Stimulated activated CD4-positive, alpha-beta T cell treated with anti-CD3 and anti-CD28 coated beads, Interleukin-12 subunit alpha, Interleukin-12 subunit beta, amount 100 ng/mL, for 48 hours (primary cell): Measurements from ENCODE around the gene EXD3.

Source experiments
- DNase-seq, 3 donors: peaks; one replicate each; pipeline ENCODE4 v3.0.0-alpha.2; 2020; ENCODE audit warnings: low read depth in 2 of 3, low spot score in 1 of 3

Gene EXD3

GRCh38 chr9:137297966-137298365 lies 125.0 kb downstream of the EXD3 start:
- no peak for DNase-seq

GRCh38 chr9:137296670-137297664 lies 126.0 kb downstream of the EXD3 start:
- DNase-seq = no peak

GRCh38 chr9:137295849-137296669 lies 126.9 kb downstream of the EXD3 start:
- no peak for DNase-seq

GRCh38 chr9:137295238-137295811 lies 127.6 kb downstream of the EXD3 start:
- DNase-seq = no peak

- DNase-seq = no peak
These were observed 128.2 kb downstream of the EXD3 start for GRCh38 chr9:137294681-137295237.

GRCh38 chr9:137294091-137294680 lies 128.8 kb downstream of the EXD3 start:
- DNase-seq = no peak

GRCh38 chr9:137293482-137294090 lies 129.4 kb downstream of the EXD3 start:
- DNase-seq = no peak

GRCh38 chr9:137293094-137293481 lies 129.9 kb downstream of the EXD3 start:
- DNase-seq = no peak

- no peak for DNase-seq
These were observed 136.0 kb downstream of the EXD3 start for GRCh38 chr9:137286975-137287383.

- no peak for DNase-seq
These were observed 141.4 kb downstream of the EXD3 start for GRCh38 chr9:137281345-137282116.

GRCh38 chr9:137280474-137281344 lies 142.3 kb downstream of the EXD3 start:
- no peak for DNase-seq

GRCh38 chr9:137279741-137280473 lies 143.1 kb downstream of the EXD3 start:
- no peak for DNase-seq

- DNase-seq = no peak
These were observed 143.9 kb downstream of the EXD3 start for GRCh38 chr9:137278721-137279711.

GRCh38 chr9:137278061-137278701 lies 144.8 kb downstream of the EXD3 start:
- no peak for DNase-seq

- no peak for DNase-seq
These were observed 145.5 kb downstream of the EXD3 start, which contains the start of gene TOR4A for GRCh38 chr9:137277329-137278041. TSS of gene TOR4A (plus strand) at chr9:137277726. CDS start at chr9:137278690, 964 bp downstream.
